Tibial artery (tissue), 4 donors: ENCODE results near the gene NEUROG1.

Experiments used
- DNase-seq, 2 donors: peaks; one replicate each; pipeline ENCODE4 v3.0.0-alpha.2; 2019
- H3K27ac ChIP-seq, 2 donors: fragments of 200-600 bp; sonication (generic) in 1 of 2; 1 replicate in 1 of 2; 2 replicates in 1 of 2; pipeline ENCODE4 v1.5.1; 2018 to 2019; ENCODE audit warnings: mild to moderate bottlenecking in 1 of 2
- H3K27me3 ChIP-seq, 2 donors: fragments of 200-600 bp; sonication (generic) in 1 of 2; one replicate each; pipeline versions ENCODE4 v1.5.1 to v1.6.0; 2016 to 2019
- H3K36me3 ChIP-seq, 3 donors: fragments of 200-600 bp; sonication (generic) in 2 of 3; one replicate each; pipeline ENCODE4 v1.5.1; 2016 to 2019; ENCODE audit warnings: mild to moderate bottlenecking in 2 of 3
- H3K4me1 ChIP-seq, 4 donors: fragments of 200-600 bp; sonication (generic) in 2 of 4; 1 replicate in 3 of 4; 2 replicates in 1 of 4; pipeline ENCODE4 v1.5.1; 2016 to 2019
- H3K4me3 ChIP-seq, 2 donors: fragments of 200-600 bp; sonication (generic) in 1 of 2; 1 replicate in 1 of 2; 2 replicates in 1 of 2; pipeline ENCODE4 v1.5.1; 2018 to 2019; ENCODE audit warnings: mild to moderate bottlenecking in 2 of 2
- H3K9me3 ChIP-seq, 3 donors: fragments of 200-600 bp; sonication (generic) in 1 of 3; one replicate each; pipeline ENCODE4 v1.5.1; 2016 to 2019
- CTCF ChIP-seq, 2 experiments: fragments of 200-600 bp in 1 of 2; fragments of 450-650 bp in 1 of 2; IDR thresholded peaks; one replicate each; pipeline ENCODE4 v1.5.1; 2017 to 2019; ENCODE audit warnings: antibody characterized with exemption in 2 of 2, mild to moderate bottlenecking in 1 of 2, moderate library complexity in 1 of 2
- intact Hi-C: fragments of 100-400 bp; cut with DNase I; formaldehyde crosslinking; loops from one replicate; pipeline ENCODE4 v1.15.0; 2023; ENCODE audit warnings: low total_unique reads

Gene NEUROG1

GRCh38 chr5:135541807-135542502 is 6.2 kb upstream of the NEUROG1 start:
- intact Hi-C loops = no loop called here
- H3K36me3 ChIP-seq = no peaks in the 10 kb centered on the region
- DNase-seq = no peak
- no peak overlapping the region for H3K27ac ChIP-seq
- no peak for TF ChIP-seq CTCF (IDR thresholded peaks at IDR 0.05)
- no peak overlapping the region for H3K4me3 ChIP-seq
- H3K27me3 ChIP-seq = peaks cover 0 to 82% of the 10 kb centered on the region in 2 donors
- peaks cover 0 to 17% (median 15%) of the 10 kb centered on the region in 4 donors for H3K4me1 ChIP-seq
- peaks cover 0 to 4% (median 0%) of the 10 kb centered on the region in 3 donors for H3K9me3 ChIP-seq

GRCh38 chr5:135539430-135540005 is 3.8 kb upstream of the NEUROG1 start:
- peaks cover 0 to 4% (median 0%) of the 10 kb centered on the region in 3 donors for H3K9me3 ChIP-seq
- H3K4me1 ChIP-seq = peaks cover 0 to 31% (median 28%) of the 10 kb centered on the region in 4 donors
- no peak for TF ChIP-seq CTCF (IDR thresholded peaks at IDR 0.05)
- intact Hi-C loops = no loop called here
- H3K4me3 ChIP-seq = no peak overlapping the region
- H3K36me3 ChIP-seq = no peaks in the 10 kb centered on the region
- no peak for DNase-seq
- H3K27me3 ChIP-seq = peaks cover 0 to 83% of the 10 kb centered on the region in 2 donors
- H3K27ac ChIP-seq = no peak overlapping the region

GRCh38 chr5:135538261-135538660 is 2.5 kb upstream of the NEUROG1 start:
- no peak for TF ChIP-seq CTCF (IDR thresholded peaks at IDR 0.05)
- Histone ChIP-seq H3K27me3 (peaks cover 0 to 83% of the 10 kb centered on the region in 2 donors), H3K36me3 (no peaks in the 10 kb centered on the region), H3K9me3 (peaks cover 0 to 4% (median 0%) of the 10 kb centered on the region in 3 donors), H3K27ac (no peak overlapping the region), H3K4me1 (peaks cover 0 to 18% (median 16%) of the 10 kb centered on the region in 4 donors), H3K4me3 (no peak overlapping the region)
- DNase-seq = no peak
- intact Hi-C loops = no loop called here

- intact Hi-C loops = no loop called here
These were observed 2.0 kb upstream of the NEUROG1 start for GRCh38 chr5:135537745-135538144.

GRCh38 chr5:135537271-135537670 is 1.5 kb upstream of the NEUROG1 start:
- peaks cover 0 to 89% of the 10 kb centered on the region in 2 donors for H3K27me3 ChIP-seq
- H3K4me3 ChIP-seq = no peak overlapping the region
- H3K4me1 ChIP-seq = peaks cover 0 to 17% (median 15%) of the 10 kb centered on the region in 4 donors
- peaks cover 0 to 4% (median 0%) of the 10 kb centered on the region in 3 donors for H3K9me3 ChIP-seq
- no peak for TF ChIP-seq CTCF (IDR thresholded peaks at IDR 0.05)
- intact Hi-C loops = no loop called here
- no peak overlapping the region for H3K27ac ChIP-seq
- no peak for DNase-seq
- no peaks in the 10 kb centered on the region for H3K36me3 ChIP-seq

More at GRCh38 chr5:135537745-135538144, 2.0 kb upstream of the NEUROG1 start:
- Histone ChIP-seq H3K27ac (no peak overlapping the region), H3K9me3 (peaks cover 0 to 4% (median 0%) of the 10 kb centered on the region in 3 donors), H3K4me3 (no peak overlapping the region), H3K27me3 (peaks cover 0 to 88% of the 10 kb centered on the region in 2 donors), H3K4me1 (peaks cover 0 to 17% (median 15%) of the 10 kb centered on the region in 4 donors), H3K36me3 (no peaks in the 10 kb centered on the region)
- no peak for TF ChIP-seq CTCF (IDR thresholded peaks at IDR 0.05)
- DNase-seq = no peak
